Measurements from ENCODE around the gene ZDHHC4.

Gene ZDHHC4

GRCh38 chr7:6637544-6638229 is 60.4 kb downstream of the ZDHHC4 start:
- DNase-seq = peak; percentile 76

Data from hematopoietic multipotent progenitor cell treated with erythropoietin and hydrocortisone succinate and interleukin-3 and kit ligand, for 6 days (in vitro differentiated cells).